Pulmonary artery endothelial cell (primary cell): ENCODE results near the gene MTF2. TPM values are rescaled to one million over a fixed set of nuclear protein-coding genes. Genes with fewer than 3 reads are reported as not detected.
A peak's percentile ranks its signal among the peaks of the same experiment; 100 is the strongest.
"Not testable (repeated sequence)": the region's sequence is repeated elsewhere in the genome, so short reads cannot be mapped to it uniquely, and the experiment has no call there.

Experiments used
- DNase-seq: peaks from one replicate; pipeline ENCODE4 v3.0.0-alpha.2; 2011; ENCODE audit warnings: low read depth, low spot score
- total RNA-seq: library from RNA; depleted of rRNA; stranded (reverse); fragments of >200 nt; gene quantifications from 2 replicates; pipeline ENCODE4 v1.2.3, GENCODE V29; 2014

Gene MTF2
- total RNA-seq = 30.0 and 41.5 TPM in 2 replicates

DNA sequence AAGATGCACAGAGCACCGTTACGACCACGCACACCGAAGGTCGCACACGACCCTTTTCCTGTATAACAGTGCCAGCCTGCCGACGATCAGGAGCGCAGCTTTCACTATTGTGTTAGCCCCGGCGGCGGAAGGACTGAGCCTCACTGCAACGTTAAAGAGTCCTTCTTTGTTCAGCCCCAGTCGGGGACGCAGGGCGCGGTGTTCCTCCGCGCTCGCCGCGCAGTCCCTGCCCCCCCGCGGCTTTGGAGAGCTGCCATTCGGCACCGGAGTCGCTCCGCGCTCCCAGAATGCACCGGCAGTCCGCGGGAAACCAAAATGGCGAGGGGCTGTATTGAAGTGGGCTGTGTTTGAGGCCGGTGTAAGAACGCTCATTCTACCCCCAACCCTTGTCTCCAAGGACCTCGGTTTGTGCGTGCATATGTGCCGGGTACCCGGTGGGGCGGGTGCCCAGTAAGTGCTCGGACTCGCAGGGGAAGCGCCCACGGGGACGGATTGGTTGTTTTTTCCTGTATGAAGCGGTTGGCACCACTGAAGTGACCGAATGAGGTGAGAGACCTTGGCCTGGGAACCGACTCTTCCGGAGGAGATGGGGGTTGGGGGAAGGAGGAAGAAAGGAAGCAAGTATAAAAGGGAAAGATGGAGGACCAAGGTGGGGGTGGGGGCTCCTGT, at the start of gene MTF2:
TSS of gene MTF2 (plus strand) at position 298 of the 669 bp plus-strand sequence. CDS start at position 542, 244 bp downstream.
- peak; percentile 92 for DNase-seq

DNA sequence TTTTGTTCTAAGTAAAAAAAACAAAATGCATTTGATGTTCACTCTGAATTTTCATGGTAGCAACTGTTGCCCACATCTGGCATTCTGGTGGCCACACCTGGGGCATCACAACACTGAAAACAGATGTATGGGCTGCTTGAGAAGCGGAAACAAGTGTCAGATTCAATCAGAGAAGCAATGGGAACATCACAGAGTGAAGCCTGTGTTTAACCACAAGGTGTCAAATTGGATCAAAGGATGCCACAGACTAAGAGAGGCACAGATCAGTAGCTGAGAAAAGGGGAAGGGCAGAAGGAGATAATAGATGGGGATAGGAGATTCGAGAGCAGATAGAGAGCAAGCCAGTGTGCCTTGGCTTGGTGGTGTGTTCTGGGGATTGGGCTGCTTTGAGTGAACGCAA, 49.8 kb upstream of the MTF2 start:
- DNase-seq = no peak

DNA sequence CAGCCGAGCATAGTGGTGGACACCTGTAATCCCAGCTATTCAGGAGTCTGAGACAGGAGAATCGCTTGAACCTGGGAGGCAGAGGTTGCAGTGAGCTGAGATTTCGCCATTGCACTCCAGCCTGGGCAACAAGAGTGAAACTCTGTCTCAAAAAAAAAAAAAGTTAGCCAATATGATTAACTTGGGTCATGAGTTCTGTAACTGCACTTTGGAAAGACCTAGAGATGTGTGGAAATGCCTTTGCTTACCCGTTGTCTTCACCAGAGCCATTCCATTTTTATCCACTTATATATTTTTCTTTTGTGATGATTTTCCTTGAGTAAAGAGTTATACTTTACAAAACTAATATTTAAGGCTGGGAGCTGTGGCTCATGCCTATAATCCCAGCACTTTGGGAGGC, 48.9 kb upstream of the MTF2 start:
- DNase-seq = not testable (repeated sequence)

DNA sequence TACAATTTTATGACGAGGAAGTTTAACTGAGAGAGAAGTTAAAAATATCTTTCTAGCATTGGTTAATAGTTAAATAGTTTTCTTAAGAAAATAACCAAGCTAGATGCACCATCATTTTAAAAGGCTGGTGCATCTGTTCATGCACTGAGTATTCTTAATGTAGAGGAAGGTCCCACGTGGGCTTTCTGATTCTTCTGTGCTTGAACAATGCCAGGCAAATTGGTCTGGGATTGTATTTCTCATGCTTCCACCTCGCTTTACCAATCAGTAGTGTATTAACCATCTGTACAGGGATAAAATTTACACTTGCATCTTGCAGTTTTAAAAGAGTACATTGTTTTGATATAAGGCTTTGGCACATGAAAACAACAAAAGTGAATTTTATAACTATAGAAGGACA, 47.4 kb upstream of the MTF2 start:
- no peak for DNase-seq

DNA sequence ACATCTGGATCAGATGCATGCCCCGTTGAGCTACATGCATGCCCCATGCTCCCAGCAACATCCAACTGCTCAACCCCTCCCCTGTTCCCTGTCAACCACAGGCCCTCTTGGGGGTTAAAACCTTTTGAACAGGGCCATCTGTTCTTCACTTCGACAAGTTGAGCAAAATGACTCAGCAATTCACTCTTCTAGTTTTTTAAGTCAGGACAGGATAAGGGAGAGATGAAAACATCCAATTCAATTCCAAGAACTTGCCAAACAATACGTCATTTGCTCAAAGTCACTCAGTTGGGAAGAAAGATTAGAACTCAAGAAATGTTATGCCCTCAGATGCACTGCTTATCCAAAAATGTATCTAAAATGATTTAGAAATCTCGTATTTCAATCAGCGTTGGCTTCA, 46.1 kb upstream of the MTF2 start:
- DNase-seq = no peak

DNA sequence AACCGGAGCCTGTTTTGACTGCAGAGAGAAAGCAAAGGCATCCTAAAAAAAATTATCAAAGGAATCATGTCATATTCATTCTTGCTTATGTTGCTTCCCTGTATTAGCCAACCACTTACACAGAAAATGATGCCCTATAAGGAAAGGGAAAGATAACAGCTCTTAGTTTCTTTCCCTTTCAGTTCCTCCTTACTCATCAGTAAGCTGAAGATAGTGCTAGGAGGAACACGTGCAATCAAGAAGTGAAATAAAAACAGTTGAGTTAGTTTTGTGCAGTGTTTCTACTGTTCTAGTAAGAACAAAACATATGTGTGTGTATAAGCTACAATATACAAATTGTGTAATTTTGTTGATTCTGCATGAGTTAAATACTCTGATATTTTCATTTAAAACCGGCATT, 45.3 kb upstream of the MTF2 start:
- no peak for DNase-seq

DNA sequence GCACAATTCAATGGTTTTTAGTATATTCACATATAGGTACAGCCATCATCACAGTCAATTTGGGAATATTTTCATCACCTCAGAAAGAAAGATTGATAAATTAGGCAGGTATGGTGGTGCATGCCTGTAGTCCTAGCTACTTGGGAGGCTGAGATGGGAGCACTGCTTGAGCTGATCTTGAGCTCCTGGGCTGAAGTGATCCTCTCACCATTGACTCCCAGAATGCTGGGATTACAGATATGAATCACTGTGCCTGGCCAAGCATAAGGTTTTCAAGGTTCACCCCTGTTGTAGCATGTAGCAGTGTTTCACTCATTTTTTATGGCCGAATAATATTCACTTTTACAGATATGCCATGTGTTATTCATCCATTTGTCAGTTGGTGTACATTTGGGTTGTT, 44.7 kb upstream of the MTF2 start:
- DNase-seq = no peak

DNA sequence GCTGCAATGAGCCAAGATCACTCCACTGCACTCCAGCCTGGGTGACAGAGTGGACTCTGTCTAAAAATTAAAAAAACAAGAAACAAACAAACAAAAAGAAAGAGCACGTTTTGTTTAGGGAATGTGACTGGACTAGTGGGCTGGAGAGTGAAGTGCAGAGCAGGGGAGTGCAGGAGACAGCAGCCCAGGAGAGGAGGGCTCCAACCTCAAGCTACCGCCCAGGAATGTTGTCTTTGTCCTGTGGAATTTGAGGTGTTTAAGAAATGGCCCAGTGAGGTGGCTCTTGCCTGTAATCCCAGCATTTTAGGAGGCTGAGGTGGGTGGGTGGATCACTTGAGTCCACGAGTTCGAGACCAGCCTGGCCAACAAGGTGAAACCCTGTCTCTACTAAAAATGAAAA, 42.4 kb upstream of the MTF2 start:
- DNase-seq = no peak

DNA sequence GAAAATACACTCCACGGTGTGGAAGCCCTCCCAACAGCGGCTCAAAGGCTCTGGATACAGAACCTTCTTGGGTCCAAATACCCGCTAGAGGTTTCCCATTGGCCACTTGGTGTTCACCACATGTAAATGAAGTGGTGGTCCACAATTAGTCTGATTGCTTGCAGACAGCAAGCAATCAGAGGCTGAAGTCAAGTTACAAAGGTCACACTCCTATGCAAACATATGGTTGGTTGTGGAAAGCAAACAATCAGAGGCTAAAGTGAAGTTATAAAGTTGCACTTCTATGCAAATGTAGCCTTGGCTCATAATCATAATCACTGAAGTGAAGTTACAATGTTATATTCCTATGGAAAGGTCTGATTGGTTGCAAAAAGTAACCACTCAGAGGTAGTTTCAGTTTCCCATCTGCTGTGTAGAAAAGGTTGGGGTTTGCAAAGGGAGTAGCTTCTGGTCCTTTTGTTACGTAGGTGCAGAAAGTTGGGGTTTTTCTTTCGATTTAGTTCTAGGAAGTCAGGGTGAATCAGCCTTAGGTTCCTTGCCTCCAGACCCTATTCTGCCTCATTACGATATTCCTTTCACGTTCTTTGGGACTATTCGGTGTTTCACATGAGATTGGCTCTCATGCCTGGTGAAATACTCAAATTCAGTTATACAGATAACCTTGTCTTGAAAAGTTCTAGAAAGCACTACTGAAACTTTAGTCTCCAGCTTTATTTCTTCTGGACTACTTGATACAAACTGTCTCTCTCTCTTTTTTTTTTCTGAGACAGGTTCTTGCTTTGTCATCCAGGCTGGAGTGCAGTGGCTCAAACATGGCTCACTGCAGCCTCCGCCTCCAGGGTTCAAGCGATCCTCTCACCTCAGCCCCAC, 36.7 kb upstream of the MTF2 start:
- no peak for DNase-seq

DNA sequence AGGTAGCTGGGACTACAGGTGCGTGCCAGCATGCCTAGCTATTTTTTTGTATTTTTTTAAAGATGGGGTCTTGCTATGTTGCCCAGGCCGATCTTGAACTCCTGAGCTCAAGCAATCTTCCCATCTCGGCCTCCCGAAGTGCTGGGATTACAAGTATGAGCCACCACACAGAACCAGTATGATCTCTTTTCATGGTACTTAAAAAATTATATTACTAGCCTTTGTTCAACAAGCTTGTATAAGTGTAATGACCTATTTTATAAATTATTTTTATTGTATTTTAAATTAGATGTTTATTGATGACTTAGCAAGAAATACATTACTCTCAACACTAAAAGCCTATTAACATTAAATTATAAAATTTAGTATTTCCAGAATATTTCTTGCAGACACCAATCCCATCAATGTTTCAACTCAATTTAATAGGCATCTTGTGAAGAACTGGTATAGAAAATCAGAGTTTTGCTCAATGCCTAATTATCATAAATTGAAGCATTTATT, 36.0 kb upstream of the MTF2 start:
- DNase-seq = no peak

DNA sequence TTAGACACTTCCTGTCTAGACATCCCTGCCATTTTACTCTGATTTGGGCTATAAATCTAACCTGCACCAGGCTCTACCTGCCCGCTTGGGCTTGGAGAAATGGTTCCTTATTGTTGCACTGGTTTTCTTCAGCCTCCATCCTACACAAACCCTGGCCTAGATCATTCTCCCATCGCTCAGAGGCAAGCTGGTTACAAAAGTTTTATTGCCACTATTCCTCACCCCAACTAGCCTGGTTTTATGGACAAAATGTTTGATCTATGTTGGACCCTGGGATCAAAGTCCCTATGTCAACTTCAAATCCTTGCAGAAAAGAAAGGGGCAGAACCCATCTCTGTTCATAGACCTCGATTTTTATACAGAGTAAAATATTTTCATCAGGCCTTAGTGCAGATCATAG, 31.5 kb upstream of the MTF2 start:
- DNase-seq = no peak

DNA sequence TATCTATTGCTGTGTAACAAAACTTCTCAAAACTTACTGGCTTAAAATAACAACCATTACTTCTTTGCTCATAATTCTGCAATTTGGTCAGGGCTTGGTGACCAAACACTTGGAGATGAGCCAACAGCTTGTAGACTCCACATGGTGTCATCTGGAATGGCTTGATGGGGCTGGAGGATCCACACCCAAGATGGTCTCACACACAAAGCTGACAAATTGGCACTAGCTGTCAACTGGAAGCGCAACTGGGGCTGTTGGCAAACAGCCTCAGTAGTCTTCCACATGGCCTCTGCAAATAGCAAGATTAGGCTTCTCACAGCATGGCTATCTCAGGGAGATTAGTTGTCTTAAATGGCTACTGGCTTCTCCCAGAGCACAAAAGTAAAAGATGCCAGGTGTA, 27.1 kb upstream of the MTF2 start:
- DNase-seq = no peak

DNA sequence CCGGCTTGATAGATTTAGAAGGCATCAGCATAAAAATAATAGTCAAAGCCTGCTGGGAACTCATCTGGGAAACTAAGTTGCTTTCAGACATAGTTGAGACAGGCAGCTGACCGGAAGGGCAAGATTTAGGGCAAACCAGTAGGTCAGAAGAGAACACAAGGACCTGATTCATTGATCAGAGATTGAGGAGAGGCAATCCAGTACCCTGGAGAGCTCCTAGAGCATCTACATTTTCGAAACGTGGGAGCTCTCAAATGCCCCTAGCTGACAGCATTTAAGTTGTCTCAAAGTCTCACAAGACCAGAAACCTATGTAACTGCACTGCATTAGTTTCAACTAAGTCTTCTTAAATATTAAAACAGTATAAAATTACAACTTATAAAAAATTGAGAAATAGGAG, 22.9 kb upstream of the MTF2 start:
- DNase-seq = no peak

DNA sequence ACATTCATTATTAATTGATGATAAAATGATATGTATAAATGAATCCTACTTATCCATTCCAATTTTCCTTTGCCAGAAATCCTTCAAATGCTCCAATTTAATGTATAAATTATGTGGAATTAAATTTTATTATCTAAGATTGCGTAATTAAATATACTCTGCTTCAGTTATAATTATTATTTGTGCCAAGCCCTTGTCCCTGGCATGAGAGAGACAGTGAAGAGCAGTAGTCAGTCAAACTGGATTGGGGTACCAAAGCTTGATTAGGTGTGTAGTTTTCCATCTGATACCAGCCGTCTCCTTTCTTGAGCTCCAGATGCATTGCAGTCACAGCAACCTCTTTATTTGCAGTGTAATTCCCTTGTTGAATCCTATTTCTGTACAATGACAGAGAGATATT, 22.4 kb upstream of the MTF2 start:
- DNase-seq = no peak

DNA sequence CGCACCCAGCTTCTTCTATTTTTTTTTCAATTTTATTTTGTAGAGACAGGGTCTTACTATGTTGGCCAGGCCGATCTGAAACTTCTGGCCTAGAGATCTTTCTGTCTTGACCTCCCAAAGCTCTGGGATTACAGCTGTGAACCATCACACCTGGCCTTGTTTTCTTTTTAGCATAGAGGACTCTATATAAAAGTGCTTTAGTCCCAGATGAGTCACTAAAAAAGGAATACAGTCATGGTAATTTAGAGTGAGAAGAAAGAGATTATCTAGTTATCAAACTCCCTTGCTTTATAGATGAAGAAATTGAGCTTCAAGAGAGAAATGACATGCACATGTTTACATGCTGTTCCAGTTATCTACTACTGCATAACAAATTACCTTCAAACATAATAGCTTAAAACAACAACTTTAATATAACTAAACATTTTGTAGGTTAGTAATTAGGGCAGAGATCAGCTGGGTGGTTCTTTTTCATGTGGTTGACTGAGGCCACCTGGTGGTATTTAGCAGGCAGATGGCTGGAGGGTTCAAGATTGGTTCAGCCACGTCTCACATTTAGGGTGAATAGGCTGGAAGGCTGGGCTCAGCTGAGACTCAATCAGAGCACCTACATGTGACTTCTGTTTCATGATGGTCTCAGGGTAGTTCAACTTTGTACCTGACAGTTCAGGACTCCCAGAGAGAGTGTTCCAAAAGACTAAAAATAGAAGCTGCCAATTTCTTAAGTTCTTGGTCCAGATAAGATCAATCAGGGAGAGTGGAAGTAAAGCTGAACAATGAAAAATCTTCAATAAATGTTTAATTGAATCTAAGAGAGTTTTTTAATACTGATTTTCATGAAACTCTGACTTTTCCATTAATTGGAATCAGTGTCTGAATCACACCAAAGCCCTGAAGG, 16.9 kb upstream of the MTF2 start:
- DNase-seq = no peak

DNA sequence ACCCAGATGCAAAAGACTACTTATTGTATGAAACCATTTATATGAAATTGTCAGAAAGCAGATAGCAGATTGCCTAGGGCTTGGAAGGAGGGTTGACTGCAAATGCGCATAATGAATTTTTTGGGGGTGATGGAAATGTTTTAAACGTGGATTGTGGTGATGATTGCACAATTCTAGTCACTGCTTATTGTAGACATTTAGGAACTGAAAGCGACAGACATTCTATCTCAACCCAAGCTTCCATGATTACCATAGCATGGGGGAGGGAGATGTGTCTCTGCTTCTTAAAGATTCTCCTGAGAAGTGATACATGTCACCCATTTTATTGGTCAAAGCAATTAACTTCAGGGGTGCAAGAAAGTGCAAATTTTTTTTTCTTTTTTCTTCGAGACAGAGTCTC, 2.8 kb upstream of the MTF2 start:
- no peak for DNase-seq

DNA sequence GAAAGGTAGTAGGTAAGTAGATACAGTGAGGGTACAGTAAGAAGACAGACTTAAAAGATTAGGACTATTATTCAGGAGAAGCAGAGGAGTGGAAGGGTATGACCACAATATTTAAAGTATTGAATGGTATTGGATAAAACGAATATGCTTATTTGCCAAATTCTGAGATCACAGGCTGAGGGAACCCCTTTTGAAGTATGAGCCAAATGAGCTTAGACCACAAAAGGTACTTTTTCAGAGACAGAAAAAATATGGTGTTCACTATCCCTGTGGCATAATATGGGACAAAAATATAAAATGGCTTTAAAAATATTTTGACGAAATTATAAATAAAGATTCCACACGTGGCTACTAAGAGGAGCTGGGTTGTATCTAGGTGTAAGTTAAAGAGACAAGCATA, 880 bp upstream of the MTF2 start:
- DNase-seq = no peak

DNA sequence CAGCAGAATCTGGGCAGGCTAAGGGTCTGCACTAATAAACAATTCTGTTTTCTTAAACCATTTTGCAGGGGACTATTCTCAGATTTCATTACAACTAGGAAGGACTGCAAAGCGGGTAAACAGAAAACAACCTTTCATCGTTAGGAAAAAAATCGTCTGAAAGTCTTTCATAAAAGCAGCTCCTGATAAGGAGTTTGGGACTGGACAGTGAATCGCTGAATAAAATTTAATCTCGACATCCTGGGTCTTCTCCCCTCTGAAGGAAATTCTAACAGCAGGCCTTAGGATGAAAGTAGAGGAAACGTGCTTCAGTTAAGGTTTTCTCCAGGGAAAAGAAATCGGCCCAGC, 471 bp upstream of the MTF2 start:
- DNase-seq = no peak

DNA sequence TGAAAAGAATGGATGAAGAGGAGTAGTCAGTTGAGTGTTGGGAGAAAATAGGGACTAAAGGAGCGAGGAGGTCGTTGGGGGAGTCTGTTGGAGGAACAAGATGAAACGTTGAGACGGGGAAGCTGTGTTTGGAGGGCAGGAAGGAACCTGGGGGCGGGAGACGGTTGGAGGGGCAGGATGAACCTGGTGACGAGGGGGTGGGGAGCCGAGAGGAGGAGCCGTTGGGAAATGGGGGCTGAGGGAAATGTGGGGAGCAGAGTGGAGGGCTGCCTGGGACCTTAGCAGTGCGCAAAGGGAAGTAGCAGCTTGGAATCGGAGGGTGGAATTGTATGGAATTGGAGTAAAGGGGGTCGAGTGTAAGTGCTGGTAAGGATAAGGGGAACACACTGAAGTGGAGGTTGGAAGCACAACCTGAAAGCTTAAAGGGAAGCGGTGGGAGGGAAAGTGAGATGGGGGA, 630 bp downstream of the MTF2 start:
- no peak for DNase-seq

DNA sequence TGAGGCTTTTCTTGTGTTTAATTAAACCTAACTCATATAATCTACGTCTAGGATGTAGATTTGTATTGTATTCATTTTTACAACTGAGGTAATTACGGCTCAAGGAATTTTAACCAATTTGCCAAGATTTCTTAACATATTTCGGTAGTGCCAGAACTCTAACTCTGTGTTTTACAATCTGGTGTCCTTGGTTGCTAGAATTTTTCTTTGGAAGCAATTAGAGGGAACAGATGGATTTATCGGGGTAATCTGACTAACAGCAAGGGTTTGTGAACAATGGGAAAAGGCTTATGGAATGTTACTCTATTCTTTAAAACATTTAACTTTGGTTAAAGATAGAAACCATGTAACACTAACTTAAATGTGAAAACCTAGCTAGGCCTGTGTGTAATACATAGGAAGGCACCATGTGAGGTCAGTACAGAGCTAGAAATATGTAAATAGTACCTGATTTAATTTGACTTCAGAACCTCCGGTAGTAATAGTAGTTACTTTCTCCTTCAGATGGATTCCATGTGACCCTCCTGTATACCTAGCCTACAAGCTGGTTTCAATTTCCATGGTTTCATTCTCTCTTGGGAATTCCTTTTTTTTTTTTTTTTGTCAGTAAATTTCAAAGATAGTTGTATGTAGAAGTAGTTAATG, 1.2 kb downstream of the MTF2 start:
- peak; percentile 40 for DNase-seq

DNA sequence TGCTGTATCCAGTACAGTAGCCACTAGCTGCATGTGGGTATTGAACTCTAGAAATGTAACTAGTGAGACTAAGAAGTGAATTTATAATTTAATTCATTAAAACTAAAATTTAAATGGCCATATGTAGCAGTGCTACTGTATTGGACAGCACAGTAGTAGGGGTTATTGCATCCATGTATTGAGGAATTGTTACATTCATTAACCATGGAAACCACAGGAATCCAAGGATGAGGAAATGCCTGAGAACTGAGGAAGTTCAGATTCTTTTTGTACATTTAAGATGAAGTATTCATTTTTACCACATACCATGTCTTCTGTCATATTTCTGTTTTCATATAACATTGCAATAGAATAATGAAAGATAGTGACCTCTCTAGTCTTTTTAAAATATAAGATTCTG, 2.6 kb downstream of the MTF2 start:
- peak; percentile 63 for DNase-seq
